ENCODE measurements around the gene MLLT10. TPM values are rescaled to one million over a fixed set of nuclear protein-coding genes. Genes with fewer than 3 reads are reported as not detected.

Gene MLLT10
- total RNA-seq = 10 to 100 TPM; 38.2 to 59.6 TPM

GRCh38 chr10:21533467-21534279 is at the start of gene MLLT10:
Gene MLLT10 (plus strand): TSS chr10:21534232. CDS start chr10:21534645, 413 bp downstream.

DNA sequence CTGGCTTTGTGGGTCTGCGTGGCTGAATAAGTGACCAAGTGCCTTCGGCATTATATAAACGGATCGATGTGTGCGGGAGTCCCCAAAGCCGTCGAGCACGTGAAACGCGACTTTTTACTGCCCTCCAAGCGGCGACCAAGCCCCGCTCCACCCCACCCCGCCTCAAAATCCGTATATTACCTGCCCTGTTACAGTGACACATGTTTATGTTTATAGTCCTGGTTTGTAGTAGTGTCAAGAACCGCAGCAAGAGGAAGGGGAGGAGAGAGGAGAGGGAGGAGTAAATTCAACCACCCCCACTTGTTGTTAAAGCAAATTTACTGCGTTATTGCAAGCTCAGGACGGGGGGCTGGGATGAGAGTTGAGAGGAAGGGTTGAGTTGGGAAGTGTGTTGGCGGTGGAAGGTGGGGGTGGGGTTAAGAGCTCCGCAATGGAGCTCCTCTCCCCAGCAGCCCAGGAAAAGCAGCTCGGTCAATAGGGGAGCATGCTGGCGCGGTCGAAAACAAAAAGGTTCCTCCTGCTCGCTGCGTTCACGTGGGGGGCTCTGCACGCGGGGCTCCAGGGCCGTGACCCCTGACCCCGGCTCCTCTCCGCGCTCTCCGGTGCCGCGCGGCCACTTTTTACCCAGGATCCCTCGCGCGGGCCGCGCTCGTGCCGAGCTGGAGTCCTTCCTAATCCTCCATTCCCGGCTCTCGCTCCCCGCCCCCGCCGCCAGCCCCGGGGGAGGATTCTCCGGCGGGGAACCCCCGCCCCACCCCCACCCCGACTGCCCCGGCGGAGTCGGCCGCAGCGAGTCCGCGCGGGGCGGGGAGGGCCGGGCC is 8.5 kb upstream of the MLLT10 start, which contains the start of gene SKIDA1:
Gene SKIDA1, minus strand, starts transcription at position 316 of the 821 bp plus-strand sequence. CDS start 7,860 bp downstream, outside the sequence.

Small RNA genes lying within 50 kb of the gene (small RNA-seq; reads per million reads assigned to genes)
- gene MIR1915 (0 to 0.21 reads per million in 2 donors), gene RN7SKP219 (0 reads per million in 2 donors), gene RNU6-1141P (5.1 to 28.8 reads per million in 2 donors), gene RNU6-306P (0 reads per million in 2 donors)

Other genes with a start within 250 kb of the MLLT10 start
- under 1 TPM; 0.34 to 0.67 TPM for gene SKIDA1, start 8.6 kb upstream of the MLLT10 start, total RNA-seq